ENCODE data around the gene JMJD6. TPM values are rescaled to one million over a fixed set of nuclear protein-coding genes. Genes with fewer than 3 reads are reported as not detected.

The JMJD6 gene
- 32.7 TPM for polyA plus RNA-seq
- long read RNA-seq, donor 1, transcript JMJD6-202 (6 exons, 1,603 nt): major isoform, 5 of 6 reads
- long read RNA-seq, donor 1, partial matches to known transcripts: 0 of 6 reads
- long read RNA-seq, donor 1, other reads (novel, unspliced or antisense): 0 of 6 reads
- long read RNA-seq, donor 2, transcript JMJD6-206 (2 exons, 467 nt): minor isoform, 5 of 87 reads
- long read RNA-seq, donor 2, transcript JMJD6-202 (6 exons, 1,603 nt): major isoform, 11 of 87 reads
- long read RNA-seq, donor 2, partial matches to known transcripts: 30 of 87 reads
- long read RNA-seq, donor 2, other reads (novel, unspliced or antisense): 40 of 87 reads
- long read RNA-seq, donor 3: 0 reads
- long read RNA-seq, donor 4, partial matches to known transcripts: 0 of 1 reads
- long read RNA-seq, donor 4, other reads (novel, unspliced or antisense): 0 of 1 reads
- long read RNA-seq, donor 5, partial matches to known transcripts: 5 of 18 reads
- long read RNA-seq, donor 5, other reads (novel, unspliced or antisense): 7 of 18 reads
- long read RNA-seq, donor 6, transcript JMJD6-202 (6 exons, 1,603 nt): major isoform, 8 of 16 reads
- long read RNA-seq, donor 6, partial matches to known transcripts: 5 of 16 reads
- long read RNA-seq, donor 6, other reads (novel, unspliced or antisense): 0 of 16 reads
- long read RNA-seq, donor 7, transcript JMJD6-202 (6 exons, 1,603 nt): major isoform, 5 of 5 reads
- long read RNA-seq, donor 7, partial matches to known transcripts: 0 of 5 reads
- long read RNA-seq, donor 7, other reads (novel, unspliced or antisense): 0 of 5 reads
- long read RNA-seq, donor 8, transcript JMJD6-202 (6 exons, 1,603 nt): major isoform, 11 of 55 reads
- long read RNA-seq, donor 8, partial matches to known transcripts: 20 of 55 reads
- long read RNA-seq, donor 8, other reads (novel, unspliced or antisense): 22 of 55 reads
- long read RNA-seq, donor 9, partial matches to known transcripts: 0 of 4 reads
- long read RNA-seq, donor 9, other reads (novel, unspliced or antisense): 0 of 4 reads
- long read RNA-seq, donor 10, partial matches to known transcripts: 0 of 7 reads
- long read RNA-seq, donor 10, other reads (novel, unspliced or antisense): 0 of 7 reads
- long read RNA-seq, donor 11, partial matches to known transcripts: 0 of 4 reads
- long read RNA-seq, donor 11, other reads (novel, unspliced or antisense): 0 of 4 reads

GRCh38 chr17:76726231-76726775 is at the start of gene JMJD6:
Gene JMJD6, minus strand, starts transcription at chr17:76726606. Its CDS starts 131 bp downstream, at chr17:76726475.
- peak within 1 kb of the TSS; percentile 100 for H3K27ac ChIP-seq (ENCODE audit: low read length)
- peaks cover 36% of the 10 kb centered on the region for H3K36me3 ChIP-seq (ENCODE audit: control insufficient read depth, insufficient read depth, low read length)
- peaks cover 22% of the 10 kb centered on the region for H3K4me1 ChIP-seq (ENCODE audit: control insufficient read depth, insufficient read depth, low read length)
- WGBS (ENCODE audit: insufficient coverage, low lambda C conversion rate): no CpG with 5 or more reads among the region's 60 CpGs
- H3K9me3 ChIP-seq (ENCODE audit: control insufficient read depth, low read depth, low read length): no peaks in the 10 kb centered on the region
- DNase-seq: peak; percentile 96 to 98
- no peaks in the 10 kb centered on the region for H3K27me3 ChIP-seq (ENCODE audit: control insufficient read depth, insufficient read depth, low read length)
- H3K4me3 ChIP-seq (ENCODE audit: low read length): peak within 1 kb of the TSS; percentile 93

- DNase-seq: no peak
- WGBS (ENCODE audit: insufficient coverage, low lambda C conversion rate): no CpG with 5 or more reads among the region's 10 CpGs
- H3K36me3 ChIP-seq (ENCODE audit: control insufficient read depth, insufficient read depth, low read length): peaks cover 58% of the 10 kb centered on the region
- H3K27ac ChIP-seq (ENCODE audit: low read length): no peak overlapping the region
- no peaks in the 10 kb centered on the region for H3K9me3 ChIP-seq (ENCODE audit: control insufficient read depth, low read depth, low read length)
- H3K27me3 ChIP-seq (ENCODE audit: control insufficient read depth, insufficient read depth, low read length): no peaks in the 10 kb centered on the region
- H3K4me3 ChIP-seq (ENCODE audit: low read length): no peak overlapping the region
- no peaks in the 10 kb centered on the region for H3K4me1 ChIP-seq (ENCODE audit: control insufficient read depth, insufficient read depth, low read length)
These were observed 48.7 kb upstream of the JMJD6 start for GRCh38 chr17:76775021-76775600.

DNA sequence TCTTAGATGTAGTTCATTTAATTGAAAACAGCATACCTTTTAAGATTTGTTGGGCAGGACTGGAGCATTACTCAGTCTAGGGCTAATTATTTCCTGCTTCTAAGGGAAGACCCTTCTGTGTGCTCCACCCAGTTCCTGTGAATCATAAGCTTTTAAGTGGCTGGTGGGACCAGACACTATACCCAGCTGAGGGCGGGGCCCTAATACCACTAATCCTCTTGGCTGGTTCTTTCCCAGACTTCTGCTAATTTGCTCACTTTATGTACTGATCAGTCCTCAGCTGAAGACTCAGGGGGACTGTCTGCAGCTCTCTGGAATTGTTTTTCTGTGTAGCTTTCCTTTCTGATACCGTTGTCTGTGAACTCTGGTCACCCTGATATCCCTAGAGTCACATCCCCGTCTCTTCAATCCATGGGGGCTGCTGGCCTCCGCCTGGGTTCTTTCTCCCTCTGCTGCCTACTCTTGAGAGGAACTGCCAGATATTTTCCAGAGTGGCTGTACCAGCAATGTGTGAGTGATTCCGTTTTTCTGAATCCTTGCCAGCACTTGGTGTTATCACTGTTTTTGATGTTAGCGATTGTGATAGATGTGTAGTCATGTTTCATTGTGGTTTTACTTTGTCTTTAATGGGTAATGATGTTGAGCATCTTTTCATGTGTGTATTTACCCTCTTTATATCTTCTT is 46.6 kb upstream of the JMJD6 start:
- no peak overlapping the region for H3K27ac ChIP-seq (ENCODE audit: low read length)
- peaks cover 52% of the 10 kb centered on the region for H3K36me3 ChIP-seq (ENCODE audit: control insufficient read depth, insufficient read depth, low read length)
- no peaks in the 10 kb centered on the region for H3K27me3 ChIP-seq (ENCODE audit: control insufficient read depth, insufficient read depth, low read length)
- H3K4me1 ChIP-seq (ENCODE audit: control insufficient read depth, insufficient read depth, low read length): no peaks in the 10 kb centered on the region
- H3K9me3 ChIP-seq (ENCODE audit: control insufficient read depth, low read depth, low read length): no peaks in the 10 kb centered on the region
- 100% methylated on average over 2 of the region's 6 CpGs for WGBS (ENCODE audit: insufficient coverage, low lambda C conversion rate)
- DNase-seq: no peak
- no peak overlapping the region for H3K4me3 ChIP-seq (ENCODE audit: low read length)

DNA sequence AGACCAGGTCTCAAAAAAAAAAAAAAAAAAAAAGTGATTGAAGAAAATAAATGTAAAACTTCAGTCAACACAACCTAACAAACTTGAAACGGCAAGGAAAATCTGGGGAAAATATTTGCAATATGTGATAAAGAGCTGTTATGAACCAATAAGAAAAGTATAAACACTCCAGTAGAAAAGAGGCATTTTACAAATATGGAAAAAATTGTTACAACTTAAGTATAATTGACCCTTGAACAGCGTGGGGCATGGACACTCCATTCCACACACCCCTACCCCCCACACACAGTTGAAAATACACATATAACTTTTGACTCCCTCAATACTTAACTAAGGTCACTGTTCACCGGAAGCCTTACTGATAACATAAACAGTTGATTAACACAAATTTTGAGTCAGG is 32.2 kb upstream of the JMJD6 start:
- peaks cover 14% of the 10 kb centered on the region for H3K9me3 ChIP-seq (ENCODE audit: control insufficient read depth, low read depth, low read length)
- peaks cover 30% of the 10 kb centered on the region for H3K36me3 ChIP-seq (ENCODE audit: control insufficient read depth, insufficient read depth, low read length)
- H3K4me1 ChIP-seq (ENCODE audit: control insufficient read depth, insufficient read depth, low read length): no peaks in the 10 kb centered on the region
- WGBS (ENCODE audit: insufficient coverage, low lambda C conversion rate): 100% methylated on average over 1 of the region's 3 CpGs
- no peaks in the 10 kb centered on the region for H3K27me3 ChIP-seq (ENCODE audit: control insufficient read depth, insufficient read depth, low read length)
- H3K27ac ChIP-seq (ENCODE audit: low read length): no peak overlapping the region
- DNase-seq: no peak
- no peak overlapping the region for H3K4me3 ChIP-seq (ENCODE audit: low read length)

- peaks cover 12% of the 10 kb centered on the region for H3K9me3 ChIP-seq (ENCODE audit: control insufficient read depth, low read depth, low read length)
- H3K4me1 ChIP-seq (ENCODE audit: control insufficient read depth, insufficient read depth, low read length): no peaks in the 10 kb centered on the region
- WGBS (ENCODE audit: insufficient coverage, low lambda C conversion rate): no CpG with 5 or more reads among the region's 5 CpGs
- peaks cover 33% of the 10 kb centered on the region for H3K36me3 ChIP-seq (ENCODE audit: control insufficient read depth, insufficient read depth, low read length)
- no peak for DNase-seq
- H3K4me3 ChIP-seq (ENCODE audit: low read length): no peak overlapping the region
- no peak overlapping the region for H3K27ac ChIP-seq (ENCODE audit: low read length)
- H3K27me3 ChIP-seq (ENCODE audit: control insufficient read depth, insufficient read depth, low read length): no peaks in the 10 kb centered on the region
These were observed 30.9 kb upstream of the JMJD6 start for GRCh38 chr17:76757256-76757655.

GRCh38 chr17:76755285-76755684 is 28.9 kb upstream of the JMJD6 start:
- Histone ChIP-seq H3K36me3 (ENCODE audit: control insufficient read depth, insufficient read depth, low read length) (peaks cover 30% of the 10 kb centered on the region), H3K27me3 (ENCODE audit: control insufficient read depth, insufficient read depth, low read length) (no peaks in the 10 kb centered on the region), H3K9me3 (ENCODE audit: control insufficient read depth, low read depth, low read length) (peaks cover 3% of the 10 kb centered on the region), H3K4me3 (ENCODE audit: low read length) (no peak overlapping the region), H3K27ac (ENCODE audit: low read length) (no peak overlapping the region), H3K4me1 (ENCODE audit: control insufficient read depth, insufficient read depth, low read length) (no peaks in the 10 kb centered on the region)
- DNase-seq: no peak
- WGBS (ENCODE audit: insufficient coverage, low lambda C conversion rate): no CpG with 5 or more reads among the region's 2 CpGs

- no peaks in the 10 kb centered on the region for H3K4me1 ChIP-seq (ENCODE audit: control insufficient read depth, insufficient read depth, low read length)
- H3K9me3 ChIP-seq (ENCODE audit: control insufficient read depth, low read depth, low read length): peaks cover under 1% of the 10 kb centered on the region
- H3K27ac ChIP-seq (ENCODE audit: low read length): no peak overlapping the region
- 100% methylated on average over 1 of the region's 12 CpGs for WGBS (ENCODE audit: insufficient coverage, low lambda C conversion rate)
- no peak for DNase-seq
- H3K27me3 ChIP-seq (ENCODE audit: control insufficient read depth, insufficient read depth, low read length): no peaks in the 10 kb centered on the region
- H3K36me3 ChIP-seq (ENCODE audit: control insufficient read depth, insufficient read depth, low read length): peaks cover 27% of the 10 kb centered on the region
- no peak overlapping the region for H3K4me3 ChIP-seq (ENCODE audit: low read length)
These were observed 26.9 kb upstream of the JMJD6 start for GRCh38 chr17:76753061-76753961.

- WGBS (ENCODE audit: insufficient coverage, low lambda C conversion rate): no CpG with 5 or more reads among the region's 4 CpGs
- H3K36me3 ChIP-seq (ENCODE audit: control insufficient read depth, insufficient read depth, low read length): peaks cover 27% of the 10 kb centered on the region
These were observed 25.6 kb upstream of the JMJD6 start for GRCh38 chr17:76752006-76752405.

More at GRCh38 chr17:76752006-76752405, 25.6 kb upstream of the JMJD6 start:
- DNase-seq: no peak
- Histone ChIP-seq H3K27ac (ENCODE audit: low read length) (no peak overlapping the region), H3K4me3 (ENCODE audit: low read length) (no peak overlapping the region), H3K27me3 (ENCODE audit: control insufficient read depth, insufficient read depth, low read length) (no peaks in the 10 kb centered on the region), H3K9me3 (ENCODE audit: control insufficient read depth, low read depth, low read length) (no peaks in the 10 kb centered on the region), H3K4me1 (ENCODE audit: control insufficient read depth, insufficient read depth, low read length) (no peaks in the 10 kb centered on the region)

Data from large intestine (tissue), 12 donors.